Activated naive CD4-positive, alpha-beta T cell treated with Interleukin-2 at 50 U/mL for 16 hours (primary cell): ENCODE measurements around the gene HTR2B.
"Not testable (repeated sequence)": the region's sequence is repeated elsewhere in the genome, so short reads cannot be mapped to it uniquely, and the experiment has no call there.

Source experiments
- DNase-seq: peaks from one replicate; pipeline ENCODE4 v3.0.0-alpha.2; 2020

Gene HTR2B

GRCh38 chr2:231069379-231070054 lies 55.3 kb downstream of the HTR2B start:
- no peak for DNase-seq

DNA sequence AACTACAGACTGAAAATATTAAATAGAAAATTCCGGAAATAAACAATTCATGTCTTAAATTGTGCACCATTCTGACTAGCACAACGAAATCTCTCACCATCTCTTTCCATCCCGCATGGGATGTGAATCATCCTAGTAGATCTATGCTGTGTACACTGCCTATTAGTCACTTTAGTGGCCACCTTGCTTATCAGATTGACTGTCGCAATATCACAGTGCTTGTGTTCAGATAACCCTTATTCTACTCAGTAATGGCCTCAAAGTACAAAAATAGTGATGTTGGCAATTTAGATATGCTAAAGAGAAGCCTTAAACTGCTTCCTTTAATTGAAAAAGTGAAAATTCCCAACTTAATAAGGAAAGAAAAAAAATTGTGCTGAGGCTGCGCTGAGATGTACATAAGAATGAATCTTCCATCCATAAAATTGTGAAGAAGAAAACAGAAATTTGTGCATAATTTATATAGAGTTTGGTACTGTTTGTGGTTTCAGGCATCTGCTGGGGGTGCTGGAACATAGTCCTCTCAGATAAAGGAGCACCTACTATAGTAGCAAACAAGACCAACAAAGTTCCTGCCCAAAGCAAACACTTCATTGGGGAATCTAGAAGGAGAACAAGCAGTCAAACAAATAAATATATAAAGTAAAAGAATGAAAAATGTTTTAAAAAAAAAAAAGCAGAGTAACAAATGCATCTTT lies 56.2 kb downstream of the HTR2B start:
- no peak for DNase-seq

GRCh38 chr2:231067531-231067930 lies 57.3 kb downstream of the HTR2B start:
- DNase-seq, result not testable (repeated sequence)

- DNase-seq, result no peak
Measured at GRCh38 chr2:231065966-231066365, 58.9 kb downstream of the HTR2B start.

- DNase-seq, result no peak
Measured at GRCh38 chr2:231063347-231063746, 61.5 kb downstream of the HTR2B start.

GRCh38 chr2:231062776-231063175 lies 62.1 kb downstream of the HTR2B start:
- no peak for DNase-seq

DNA sequence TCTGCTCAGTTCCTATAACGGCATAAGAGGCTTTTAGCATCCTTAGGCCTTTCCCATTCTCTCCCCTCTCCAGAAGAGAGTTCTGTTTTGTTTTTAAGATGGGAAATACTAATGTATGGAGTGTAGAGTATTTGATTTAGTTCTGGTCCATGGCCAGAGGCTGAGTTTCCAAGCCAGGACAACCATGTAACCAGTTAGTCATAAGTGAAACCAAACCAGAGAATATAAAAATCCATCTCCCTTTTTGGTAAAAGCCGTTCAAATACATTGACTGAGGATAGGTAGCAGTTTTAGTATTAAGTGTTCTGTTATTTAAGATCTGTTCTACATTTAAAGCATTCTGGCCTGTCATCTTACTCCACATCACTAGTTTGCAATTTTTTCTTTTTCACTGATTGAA lies 65.1 kb downstream of the HTR2B start:
- no peak for DNase-seq

DNA sequence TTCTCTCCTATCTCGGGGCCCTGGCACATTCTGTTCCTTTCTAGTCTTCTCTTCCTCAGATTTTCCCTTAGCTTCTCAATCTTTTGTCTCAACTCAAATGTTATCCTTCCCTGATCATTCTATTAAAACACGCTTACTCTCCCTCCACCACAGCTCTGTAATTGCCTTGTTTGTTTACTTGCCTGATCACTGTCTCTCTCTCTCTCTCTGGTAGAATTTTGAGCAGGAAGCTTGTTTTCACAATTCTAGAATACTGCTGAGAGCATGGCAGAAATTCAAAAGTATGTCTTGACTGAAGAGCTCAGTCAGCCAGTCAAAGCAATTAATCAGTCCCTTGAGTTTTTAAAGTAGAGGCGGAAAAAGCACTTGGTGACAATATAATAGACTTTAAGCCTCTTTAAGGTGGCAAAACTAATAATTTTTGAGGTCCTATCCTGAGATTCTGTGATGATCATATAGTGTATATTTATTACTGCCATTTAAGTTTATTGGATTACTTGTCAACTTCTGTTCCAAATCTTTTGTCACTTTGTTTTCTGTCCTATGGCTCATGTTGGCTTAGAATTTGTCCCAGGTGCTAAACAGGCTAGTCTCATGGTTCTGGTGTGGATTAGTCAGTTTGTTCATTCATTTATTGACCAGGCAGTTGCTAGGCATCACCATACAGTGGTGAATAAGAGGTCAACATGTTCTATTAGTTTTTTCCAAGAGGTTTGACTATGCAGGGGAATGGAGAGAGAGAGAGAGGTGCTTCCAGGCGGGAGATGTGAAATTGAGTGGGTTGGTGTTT lies 65.9 kb downstream of the HTR2B start:
- no peak for DNase-seq
